ENCODE data around the gene FXYD6.

The FXYD6 gene

GRCh38 chr11:117860139-117860538 lies 16.3 kb downstream of the FXYD6 start:
- Histone ChIP-seq H3K4me1 (no peaks in the 10 kb centered on the region), H3K79me2 (no peaks in the 10 kb centered on the region), H3K27ac (no peak overlapping the region), H3K36me3 (ENCODE audit: control insufficient read depth, insufficient read depth, low read length) (no peaks in the 10 kb centered on the region), H3K9ac (no peak overlapping the region), H3K9me3 (ENCODE audit: control insufficient read depth, low read length) (no peaks in the 10 kb centered on the region), H2AFZ (no peak overlapping the region), H3K27me3 (ENCODE audit: control insufficient read depth, insufficient read depth, low read length) (no peaks in the 10 kb centered on the region), H3K4me2 (ENCODE audit: low read length) (no peak overlapping the region), H3K4me3 (ENCODE audit: low read depth, low read length) (no peak overlapping the region)
- TF ChIP-seq CTCF (IDR thresholded peaks at IDR 0.05): no peak

- no peak for TF ChIP-seq CTCF (IDR thresholded peaks at IDR 0.05)
- Histone ChIP-seq H3K79me2 (no peaks in the 10 kb centered on the region), H3K27me3 (ENCODE audit: control insufficient read depth, insufficient read depth, low read length) (no peaks in the 10 kb centered on the region), H3K9ac (no peak overlapping the region), H3K4me1 (no peaks in the 10 kb centered on the region), H3K9me3 (ENCODE audit: control insufficient read depth, low read length) (no peaks in the 10 kb centered on the region), H2AFZ (no peak overlapping the region), H3K4me3 (ENCODE audit: low read depth, low read length) (no peak overlapping the region), H3K36me3 (ENCODE audit: control insufficient read depth, insufficient read depth, low read length) (no peaks in the 10 kb centered on the region), H3K27ac (no peak overlapping the region), H3K4me2 (ENCODE audit: low read length) (no peak overlapping the region)
Measured at GRCh38 chr11:117859488-117860112, 16.9 kb downstream of the FXYD6 start.

GRCh38 chr11:117859061-117859460 lies 17.4 kb downstream of the FXYD6 start:
- Histone ChIP-seq H3K4me3 (ENCODE audit: low read depth, low read length) (no peak overlapping the region), H3K79me2 (no peaks in the 10 kb centered on the region), H3K4me2 (ENCODE audit: low read length) (no peak overlapping the region), H3K9ac (no peak overlapping the region), H3K27ac (no peak overlapping the region), H3K4me1 (no peaks in the 10 kb centered on the region), H3K27me3 (ENCODE audit: control insufficient read depth, insufficient read depth, low read length) (no peaks in the 10 kb centered on the region), H3K36me3 (ENCODE audit: control insufficient read depth, insufficient read depth, low read length) (no peaks in the 10 kb centered on the region), H2AFZ (no peak overlapping the region), H3K9me3 (ENCODE audit: control insufficient read depth, low read length) (no peaks in the 10 kb centered on the region)
- no peak for TF ChIP-seq CTCF (IDR thresholded peaks at IDR 0.05)

GRCh38 chr11:117857734-117858414 lies 18.6 kb downstream of the FXYD6 start:
- no peak overlapping the region for H3K4me2 ChIP-seq (ENCODE audit: low read length)
- H3K4me1 ChIP-seq: no peaks in the 10 kb centered on the region
- no peak overlapping the region for H3K9ac ChIP-seq
- H3K27ac ChIP-seq: no peak overlapping the region
- H3K9me3 ChIP-seq (ENCODE audit: control insufficient read depth, low read length): no peaks in the 10 kb centered on the region
- no peaks in the 10 kb centered on the region for H3K79me2 ChIP-seq
- no peak overlapping the region for H2AFZ ChIP-seq
- no peaks in the 10 kb centered on the region for H3K27me3 ChIP-seq (ENCODE audit: control insufficient read depth, insufficient read depth, low read length)
- no peaks in the 10 kb centered on the region for H3K36me3 ChIP-seq (ENCODE audit: control insufficient read depth, insufficient read depth, low read length)
- TF ChIP-seq CTCF (IDR thresholded peaks at IDR 0.05): no peak
- H3K4me3 ChIP-seq (ENCODE audit: low read depth, low read length): no peak overlapping the region

Measured in parathyroid adenoma (tissue), 2 donors.